GM12892 (cell line): ENCODE measurements around the gene ST3GAL5.

ENCODE experiments used
- POLR2A ChIP-seq: IDR thresholded peaks from 2 replicates; pipeline ENCODE4 v1.6.1; 2011; ENCODE audit warnings: low read depth, low read length, control low read depth
- POLR2AphosphoS5 ChIP-seq: IDR thresholded peaks from 2 replicates; pipeline ENCODE4 v1.6.1; 2011; ENCODE audit warnings: low read depth, low read length, control low read depth
- TAF1 ChIP-seq: IDR thresholded peaks from 2 replicates; pipeline ENCODE4 v1.6.1; 2011; ENCODE audit warnings: low read depth, mild to moderate bottlenecking, control low read depth, low read length, borderline replicate concordance

- TF ChIP-seq POLR2A (no peak), TAF1 (no peak), POLR2AphosphoS5 (no peak)
These were observed 50.6 kb downstream of the ST3GAL5 start for GRCh38 chr2:85838181-85838580.
